COR-L47 (cell line): ENCODE measurements around the gene MYOCD.
"Not testable (repeated sequence)": the region's sequence is repeated elsewhere in the genome, so short reads cannot be mapped to it uniquely, and the experiment has no call there.

Source experiments
- DNase-seq: peaks from one replicate; lab custom pipeline; 2025; lab: John Stamatoyannopoulos, UW

The MYOCD gene, protein sequence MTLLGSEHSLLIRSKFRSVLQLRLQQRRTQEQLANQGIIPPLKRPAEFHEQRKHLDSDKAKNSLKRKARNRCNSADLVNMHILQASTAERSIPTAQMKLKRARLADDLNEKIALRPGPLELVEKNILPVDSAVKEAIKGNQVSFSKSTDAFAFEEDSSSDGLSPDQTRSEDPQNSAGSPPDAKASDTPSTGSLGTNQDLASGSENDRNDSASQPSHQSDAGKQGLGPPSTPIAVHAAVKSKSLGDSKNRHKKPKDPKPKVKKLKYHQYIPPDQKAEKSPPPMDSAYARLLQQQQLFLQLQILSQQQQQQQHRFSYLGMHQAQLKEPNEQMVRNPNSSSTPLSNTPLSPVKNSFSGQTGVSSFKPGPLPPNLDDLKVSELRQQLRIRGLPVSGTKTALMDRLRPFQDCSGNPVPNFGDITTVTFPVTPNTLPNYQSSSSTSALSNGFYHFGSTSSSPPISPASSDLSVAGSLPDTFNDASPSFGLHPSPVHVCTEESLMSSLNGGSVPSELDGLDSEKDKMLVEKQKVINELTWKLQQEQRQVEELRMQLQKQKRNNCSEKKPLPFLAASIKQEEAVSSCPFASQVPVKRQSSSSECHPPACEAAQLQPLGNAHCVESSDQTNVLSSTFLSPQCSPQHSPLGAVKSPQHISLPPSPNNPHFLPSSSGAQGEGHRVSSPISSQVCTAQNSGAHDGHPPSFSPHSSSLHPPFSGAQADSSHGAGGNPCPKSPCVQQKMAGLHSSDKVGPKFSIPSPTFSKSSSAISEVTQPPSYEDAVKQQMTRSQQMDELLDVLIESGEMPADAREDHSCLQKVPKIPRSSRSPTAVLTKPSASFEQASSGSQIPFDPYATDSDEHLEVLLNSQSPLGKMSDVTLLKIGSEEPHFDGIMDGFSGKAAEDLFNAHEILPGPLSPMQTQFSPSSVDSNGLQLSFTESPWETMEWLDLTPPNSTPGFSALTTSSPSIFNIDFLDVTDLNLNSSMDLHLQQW

DNA sequence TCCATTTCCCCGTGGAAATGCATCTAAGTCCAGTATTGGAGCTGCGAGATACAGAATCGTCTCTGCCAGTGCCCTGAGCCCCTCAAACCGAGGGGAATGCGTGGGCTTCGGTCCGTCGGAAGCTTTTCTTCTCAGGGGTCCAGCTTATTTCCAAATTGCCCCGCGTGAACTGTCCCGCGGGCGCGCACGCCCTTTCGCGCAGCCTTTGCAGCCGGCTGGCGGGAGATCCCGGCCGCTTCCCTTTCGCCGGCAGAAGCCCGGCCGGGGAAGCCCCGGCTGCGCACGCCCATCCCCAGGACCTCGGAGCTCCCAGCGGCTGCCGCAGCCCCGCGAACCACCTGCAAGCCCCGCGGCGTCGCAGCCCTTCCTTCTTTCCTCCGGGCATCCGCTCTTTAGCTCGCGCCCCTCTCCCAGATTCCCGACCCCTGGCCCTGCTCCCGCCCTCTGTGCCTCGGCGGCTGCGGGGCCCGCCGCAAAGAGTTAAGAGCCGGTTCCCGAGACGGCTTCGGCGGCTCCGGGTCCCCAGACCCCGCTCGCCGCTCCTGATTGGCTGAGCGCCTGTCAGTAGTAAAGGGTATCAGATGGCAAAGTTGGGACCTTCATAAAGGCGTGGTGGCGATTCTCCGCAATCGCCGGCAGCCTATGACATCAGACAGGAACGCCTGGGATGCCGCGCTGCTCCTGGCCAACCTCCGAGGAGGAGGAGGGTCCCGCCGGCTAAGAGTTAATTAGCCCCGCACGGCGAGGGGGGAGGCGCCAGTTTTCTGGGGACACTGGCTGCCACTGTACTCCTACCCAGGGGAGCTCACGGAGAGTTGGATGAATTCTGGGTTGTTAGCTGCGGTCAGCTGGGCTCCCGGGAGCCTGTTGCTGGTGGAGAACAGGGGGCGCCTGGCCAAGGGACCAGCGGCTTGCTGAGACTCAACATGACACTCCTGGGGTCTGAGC is at the start of gene MYOCD:
Gene MYOCD (plus strand): TSS at position 628 of the 948 bp plus-strand sequence. CDS start 299 bp downstream, at position 927.
- no peak for DNase-seq

DNA sequence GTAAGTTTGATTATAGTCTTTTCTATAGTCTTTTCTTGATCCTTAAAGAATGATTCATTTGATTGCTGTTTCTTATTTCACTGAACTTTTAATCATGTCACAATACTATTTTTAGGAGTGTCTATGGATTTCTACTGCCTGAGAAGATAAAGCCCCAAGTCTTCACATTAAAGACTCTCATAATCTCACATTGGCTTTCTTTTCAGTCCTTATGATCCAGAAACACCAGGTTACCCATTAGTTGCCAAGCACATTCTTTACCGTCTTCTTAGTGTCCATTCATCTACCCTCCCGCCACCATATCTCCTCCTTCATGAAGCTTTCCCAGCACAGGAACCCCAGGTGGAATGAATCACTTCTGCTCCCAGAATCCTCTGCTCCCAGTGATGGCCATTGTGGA is 49.5 kb upstream of the MYOCD start:
- DNase-seq, result no peak

DNA sequence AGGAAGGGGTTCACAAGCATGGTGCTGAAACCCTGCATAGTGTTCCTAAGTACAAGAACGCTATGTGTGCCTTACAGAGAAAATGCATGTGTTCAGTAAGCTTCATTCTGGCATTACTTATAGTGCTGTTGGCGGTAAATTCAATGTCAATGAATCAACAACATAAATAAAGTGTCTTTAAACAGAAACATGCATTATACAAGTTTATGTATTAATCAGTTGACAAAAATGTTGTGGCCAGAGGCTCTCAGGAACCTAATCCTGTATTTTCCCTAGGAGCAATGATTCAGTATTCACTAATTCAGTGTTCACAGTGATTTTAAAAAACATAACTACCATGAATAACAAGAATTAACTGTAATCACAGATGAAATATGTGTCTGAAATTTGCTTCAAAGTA is 47.1 kb upstream of the MYOCD start:
- no peak for DNase-seq

DNA sequence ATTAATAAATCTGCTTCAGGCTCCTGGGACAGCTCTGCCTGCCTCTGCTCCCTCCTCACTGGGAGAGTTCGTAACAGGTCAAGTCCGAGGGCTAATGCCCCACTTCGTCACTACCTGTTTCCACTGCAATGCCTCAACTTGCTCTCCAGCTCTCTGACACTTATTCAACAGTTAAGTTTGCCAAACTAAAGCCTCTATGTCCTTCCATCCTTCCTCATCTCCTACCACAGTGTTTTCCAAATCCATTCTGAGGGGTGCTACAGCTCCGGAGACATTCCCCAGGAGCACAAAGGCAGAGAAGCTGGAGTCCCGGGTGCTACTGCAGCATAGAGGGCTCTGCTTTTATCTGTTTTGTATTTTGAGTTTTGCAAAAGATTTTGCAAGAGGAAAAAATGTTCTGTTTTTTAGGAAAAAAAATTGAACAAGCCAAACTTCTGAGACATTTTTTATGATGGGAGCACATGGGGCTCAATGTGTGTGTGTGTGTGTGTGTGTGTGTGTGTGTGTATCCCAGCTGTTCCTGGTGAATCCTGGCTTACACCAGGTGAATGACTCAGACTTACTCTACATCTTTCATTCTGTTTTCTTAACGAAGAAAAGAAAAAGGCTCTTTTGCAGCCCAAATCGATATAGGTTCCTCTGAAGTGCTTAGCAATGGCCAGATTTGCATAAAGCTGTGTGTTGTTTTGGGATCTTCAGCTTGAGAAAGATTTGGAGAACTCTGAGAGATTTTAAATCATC is 46.1 kb upstream of the MYOCD start:
- no peak for DNase-seq

DNA sequence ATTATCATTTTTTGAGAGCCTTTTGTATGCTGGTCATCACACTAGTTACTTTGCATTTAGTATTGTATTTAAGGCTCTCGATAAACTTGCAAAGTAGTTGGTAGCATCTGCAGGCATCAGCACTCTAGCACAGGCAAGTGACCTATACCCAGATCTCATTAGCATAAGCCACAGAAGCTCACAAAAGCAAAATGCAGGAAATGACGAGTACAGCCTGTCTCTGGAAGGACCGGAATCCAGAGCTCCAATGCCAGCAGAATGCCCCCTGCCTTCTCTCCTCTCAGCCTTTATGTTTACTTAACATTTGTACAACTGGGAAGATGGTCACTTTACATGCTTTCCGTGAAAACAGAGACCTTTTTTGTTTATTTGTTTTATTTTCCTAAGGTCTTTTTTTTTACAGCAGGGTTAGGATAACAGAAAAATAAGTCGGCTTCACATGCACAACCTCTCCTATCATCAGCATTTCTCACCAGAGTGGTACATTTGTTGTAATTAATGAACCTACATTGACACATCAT is 45.4 kb upstream of the MYOCD start:
- DNase-seq, result no peak

DNA sequence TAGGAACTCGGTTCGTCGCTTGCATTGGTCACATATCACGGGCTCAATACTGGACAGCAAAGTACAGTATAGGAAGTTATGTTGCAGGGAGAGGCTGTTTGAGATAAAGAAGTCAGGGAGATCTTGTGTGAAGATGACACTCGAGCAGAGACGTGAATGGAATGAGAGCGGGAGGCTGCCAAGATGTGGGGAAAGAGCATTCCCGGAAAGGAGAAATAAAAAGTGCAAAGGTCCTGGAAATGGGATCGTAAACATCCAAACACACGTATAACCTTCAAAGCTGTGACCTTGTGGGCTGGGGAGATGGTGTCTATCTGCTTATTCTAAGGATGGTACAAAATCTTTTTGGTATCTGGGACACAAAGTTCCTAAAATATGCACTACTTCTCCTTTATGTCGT is 43.0 kb upstream of the MYOCD start:
- no peak for DNase-seq

DNA sequence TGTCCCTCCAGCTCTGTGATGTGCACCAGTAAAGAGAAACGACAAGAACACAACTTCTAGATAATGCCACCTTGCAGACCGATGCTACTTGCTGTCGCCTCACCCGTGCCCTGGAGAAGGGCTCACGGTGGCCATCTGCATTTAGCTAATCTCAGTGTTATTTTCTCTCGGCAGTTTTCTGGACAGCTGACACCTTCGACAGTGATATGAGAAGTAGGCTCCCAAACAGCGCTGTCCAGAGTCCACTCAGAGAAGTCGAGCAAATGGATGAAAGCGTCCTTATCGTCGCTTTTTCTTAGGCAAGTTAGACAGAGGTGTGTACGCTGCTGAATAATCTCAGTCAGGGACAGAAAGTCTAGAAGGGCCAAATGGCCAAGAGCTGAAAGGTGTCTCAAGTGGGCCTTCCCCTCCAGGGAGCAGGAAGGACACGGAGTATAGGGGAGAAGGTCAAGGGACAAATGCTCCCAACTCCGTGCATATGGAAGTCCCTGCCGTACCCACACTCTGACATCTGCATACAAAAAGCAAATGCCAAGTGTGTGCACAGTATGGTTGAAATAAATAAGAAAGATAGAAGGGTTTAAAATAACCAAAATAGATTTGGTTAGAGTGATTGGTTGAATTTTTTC is 42.4 kb upstream of the MYOCD start:
- DNase-seq, result no peak

DNA sequence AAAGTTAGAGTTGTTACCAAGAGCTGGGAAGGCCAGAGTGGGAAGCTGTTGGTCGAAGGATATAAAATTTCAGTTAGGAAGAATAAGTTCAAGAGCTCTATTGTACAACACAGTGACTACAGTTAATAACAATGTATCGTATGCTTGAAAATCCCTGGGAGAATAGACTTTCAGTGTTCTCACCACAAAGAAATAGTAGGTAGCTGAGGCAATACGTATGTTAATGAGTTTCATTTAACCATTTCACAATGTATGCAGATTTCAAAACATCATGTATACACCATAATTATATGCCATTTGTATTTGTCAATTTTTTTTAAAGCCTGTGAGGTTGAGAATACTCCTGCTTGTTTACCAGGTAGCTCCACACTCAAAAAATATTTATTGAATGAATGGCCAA is 41.5 kb upstream of the MYOCD start:
- no peak for DNase-seq

DNA sequence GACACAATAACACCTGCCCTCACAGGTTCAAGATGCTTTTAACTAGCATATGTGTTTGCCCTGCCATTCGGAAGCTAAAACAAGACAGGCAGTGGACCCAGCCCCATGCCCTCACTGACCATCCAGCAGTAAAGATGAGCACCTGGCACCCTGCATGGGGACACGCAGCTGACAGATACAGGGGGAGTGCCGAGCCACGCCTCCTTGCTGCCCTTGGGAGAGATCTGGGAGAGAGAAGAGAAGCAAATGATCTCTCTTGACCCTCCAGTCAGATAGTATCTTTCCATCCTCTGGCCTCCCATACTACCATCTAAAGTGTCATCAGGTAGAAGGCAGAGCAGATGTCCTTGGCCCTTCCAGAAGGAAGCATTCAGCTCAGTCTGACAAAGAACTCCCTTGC is 40.6 kb upstream of the MYOCD start:
- no peak for DNase-seq

DNA sequence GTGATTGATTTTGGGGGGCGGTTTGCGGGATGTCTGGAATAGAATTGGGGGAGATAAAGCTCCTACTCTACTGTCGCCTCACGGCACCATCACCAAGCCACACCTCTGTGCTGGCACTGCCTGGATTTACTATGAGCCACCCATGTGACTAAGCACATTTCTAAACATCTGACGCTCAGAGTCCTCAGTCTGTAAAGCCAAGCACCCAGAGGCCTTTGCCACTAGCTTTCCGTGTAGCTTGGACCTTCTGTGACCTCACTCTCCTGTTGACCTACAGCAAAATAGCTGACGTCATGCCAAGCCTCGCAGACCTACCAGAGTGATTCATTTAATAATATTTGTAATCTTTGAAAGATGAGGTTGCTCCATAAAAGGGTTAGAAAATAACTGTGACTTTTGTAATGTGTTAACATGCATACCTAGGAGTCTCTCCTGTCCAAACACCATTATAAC is 38.5 kb upstream of the MYOCD start:
- DNase-seq, result no peak

DNA sequence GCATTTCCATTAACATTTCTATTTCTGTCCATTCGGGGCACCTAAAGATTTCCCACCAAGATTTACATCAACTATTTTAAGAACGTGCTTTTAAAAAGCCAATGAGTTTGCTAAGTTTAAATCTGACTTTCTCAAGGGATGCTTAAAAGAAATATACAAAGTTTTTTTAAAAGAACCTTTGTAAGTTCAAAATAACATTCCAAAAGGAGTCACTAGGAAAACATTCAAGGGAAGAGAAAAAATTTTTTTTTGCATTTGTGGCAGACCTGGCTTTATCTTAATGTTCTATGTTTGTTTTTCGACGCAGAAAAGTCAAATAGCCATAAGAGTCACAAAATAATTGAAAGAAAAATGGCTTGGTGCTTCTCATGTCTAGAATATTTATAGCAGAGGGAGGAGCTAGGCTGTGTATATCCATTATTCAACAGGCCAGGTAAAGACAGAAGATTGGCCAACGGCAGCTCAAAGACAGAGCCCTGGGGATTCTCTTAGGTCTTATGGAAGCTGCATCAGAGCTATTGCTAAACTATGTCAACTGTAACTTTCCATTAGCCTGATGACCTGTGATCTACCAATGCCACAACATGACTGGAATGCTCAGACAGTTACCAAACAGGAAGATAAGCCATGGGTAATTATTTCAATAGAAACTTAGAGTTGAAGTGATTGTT is 37.8 kb upstream of the MYOCD start:
- DNase-seq, result no peak

DNA sequence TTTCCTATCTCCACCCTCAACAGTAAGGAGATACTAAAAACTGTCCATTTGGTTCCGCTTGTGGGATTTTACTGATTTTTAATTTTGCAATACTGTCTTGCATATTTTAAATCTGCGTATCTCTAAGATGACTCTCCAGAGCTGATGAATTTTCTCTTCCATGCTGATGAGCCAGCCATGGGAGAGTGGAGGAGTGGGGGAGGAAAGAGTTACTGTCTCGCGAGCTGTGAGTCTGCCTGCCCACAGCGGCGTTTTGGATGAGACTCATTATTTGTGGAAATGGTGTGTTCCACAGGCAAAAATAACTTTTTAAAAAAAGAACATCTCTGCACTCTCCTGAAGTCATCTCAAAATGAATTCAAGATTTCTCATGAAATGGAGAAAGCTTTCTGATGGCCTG is 34.6 kb upstream of the MYOCD start:
- no peak for DNase-seq

DNA sequence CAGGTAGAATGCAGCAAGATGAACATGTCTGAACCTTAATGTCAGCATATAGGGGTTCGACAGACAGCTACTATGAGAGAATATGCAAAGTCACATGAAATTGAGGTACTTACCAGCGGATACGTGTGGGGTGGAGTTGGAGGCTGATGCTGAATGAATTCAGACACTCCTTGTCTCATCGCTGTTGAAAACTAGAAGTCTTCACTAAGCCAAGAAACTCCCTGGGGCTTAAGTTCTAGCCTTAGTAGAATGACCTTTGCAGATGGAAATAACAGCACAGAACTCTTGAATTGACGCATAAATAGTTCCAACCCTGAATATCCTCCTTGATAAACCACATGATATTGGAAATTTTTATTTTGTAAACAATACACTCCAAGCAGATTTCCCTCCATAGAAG is 32.9 kb upstream of the MYOCD start:
- no peak for DNase-seq

DNA sequence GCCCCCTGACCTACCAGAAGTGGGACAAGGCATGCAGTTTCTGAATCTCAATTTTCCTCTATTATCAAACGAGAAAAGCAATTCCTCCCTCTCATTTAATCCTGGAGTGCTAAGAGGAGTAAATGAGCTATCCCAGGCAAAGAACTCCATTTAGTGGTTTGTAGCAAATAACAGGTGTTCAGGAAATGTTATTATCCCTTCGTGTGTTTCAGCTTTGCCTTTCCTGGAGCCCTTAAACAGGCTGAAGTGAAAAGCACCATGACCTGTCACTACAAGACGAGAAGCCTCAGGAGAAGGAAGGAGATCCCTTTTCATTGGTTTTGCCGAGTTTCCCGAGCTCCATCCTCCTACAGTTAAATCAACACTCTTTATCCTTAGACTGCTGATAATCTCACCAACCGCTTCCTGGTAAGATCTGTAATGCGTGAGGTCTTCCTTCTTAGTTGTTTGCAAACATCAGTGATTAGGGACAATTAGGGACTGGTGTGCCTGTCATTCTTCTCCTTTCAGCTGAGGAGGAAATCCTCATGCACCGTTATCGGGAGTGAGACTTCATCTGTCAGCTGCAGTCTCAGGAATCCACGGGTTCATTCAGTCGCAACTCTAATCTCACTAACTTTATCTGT is 30.8 kb upstream of the MYOCD start:
- no peak for DNase-seq

DNA sequence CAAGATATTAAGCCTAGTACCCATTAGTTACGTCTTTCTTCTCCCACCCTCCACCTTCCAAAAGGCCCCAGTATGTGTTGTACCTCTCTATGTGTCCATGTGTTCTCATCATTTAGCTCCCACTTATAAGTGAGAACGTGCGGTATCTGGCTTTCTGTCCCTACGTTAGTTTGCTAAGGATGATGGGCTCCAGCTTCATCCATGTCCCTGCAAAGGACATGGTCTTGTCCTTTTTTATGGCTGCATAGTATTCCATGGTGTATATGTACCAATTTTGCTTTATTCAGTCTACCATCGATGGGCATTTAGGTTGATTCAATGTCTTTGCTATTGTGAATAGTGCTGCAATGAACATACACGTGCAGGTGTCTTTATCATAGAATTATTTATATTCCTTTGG is 29.7 kb upstream of the MYOCD start:
- not testable (repeated sequence) for DNase-seq

DNA sequence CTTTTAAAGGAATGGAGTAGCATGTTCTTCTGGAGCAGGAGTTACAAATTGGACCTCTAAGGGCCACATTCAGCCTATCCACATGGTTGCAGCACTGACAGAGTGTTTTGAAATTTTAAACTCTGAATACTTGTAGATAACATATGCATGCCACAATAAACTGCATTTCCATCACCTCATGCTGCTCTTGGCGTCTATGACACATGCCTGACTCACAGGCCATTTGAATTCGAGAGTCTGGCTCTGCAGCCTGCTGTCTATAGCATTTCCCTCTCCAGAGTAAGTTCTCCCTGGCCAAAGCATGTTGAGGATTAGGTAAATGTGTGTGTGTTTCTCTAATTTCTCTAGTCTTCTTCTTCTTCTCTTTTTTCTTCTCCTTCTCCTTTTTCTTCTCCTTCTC is 28.7 kb upstream of the MYOCD start:
- no peak for DNase-seq

DNA sequence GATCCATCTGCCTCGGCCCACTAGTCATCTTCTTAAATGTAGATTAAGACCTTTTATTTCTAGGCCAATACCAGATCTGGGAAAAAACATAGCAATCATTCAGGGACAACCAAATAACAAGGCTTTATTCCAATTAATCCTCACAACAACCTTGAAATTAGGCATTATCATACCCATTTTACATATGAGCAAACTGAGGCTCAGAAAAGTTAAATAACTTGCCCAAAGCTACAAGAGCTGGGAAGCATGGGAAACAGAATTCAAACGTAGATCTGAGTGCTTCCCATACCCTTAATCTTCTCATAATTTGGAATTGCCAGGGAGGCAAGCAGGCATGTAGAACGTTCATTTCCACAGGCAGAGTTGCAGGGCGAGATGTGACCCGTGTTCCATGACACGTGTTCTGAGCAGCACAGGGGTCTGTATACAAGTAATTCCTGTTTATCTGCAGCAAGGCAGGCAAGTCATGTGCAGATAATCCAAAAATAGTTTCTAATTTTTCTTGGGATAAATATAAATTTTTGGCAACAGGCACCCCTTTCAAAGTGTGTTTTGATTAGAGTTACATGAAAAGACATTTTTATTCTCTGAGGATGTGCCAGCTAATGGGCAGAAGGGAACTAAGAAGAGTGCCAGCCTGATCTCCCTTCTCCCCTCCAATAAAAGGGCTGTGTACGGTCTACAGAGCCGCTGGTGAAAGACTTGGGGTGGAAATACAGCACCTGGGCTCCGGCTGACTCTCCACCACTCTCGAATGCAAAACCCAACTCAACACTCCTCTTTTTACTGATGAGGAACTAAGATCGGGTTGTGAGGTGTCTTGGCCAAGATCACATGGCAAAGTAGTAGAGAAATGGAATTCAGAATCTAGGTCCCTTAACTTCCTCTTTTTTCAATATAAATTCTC is 27.7 kb upstream of the MYOCD start:
- no peak for DNase-seq

DNA sequence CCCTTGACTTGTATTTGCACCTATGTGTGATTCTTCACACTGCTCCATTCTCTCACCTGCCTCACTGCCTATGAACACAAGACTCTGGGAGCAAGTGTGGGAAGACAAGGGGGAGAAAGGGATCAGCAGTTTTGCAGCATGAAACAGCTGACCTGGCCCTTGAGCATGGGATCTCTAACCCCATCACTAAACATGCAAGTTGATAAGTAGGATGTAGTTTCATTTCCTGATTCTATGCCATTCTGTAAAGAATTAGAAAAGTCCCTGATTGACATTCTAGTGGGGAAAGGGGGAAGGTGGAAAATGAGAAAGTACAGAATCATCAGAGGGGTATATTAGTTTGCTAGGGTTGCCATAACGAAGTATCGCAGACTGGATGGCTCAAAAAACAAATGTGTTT is 25.3 kb upstream of the MYOCD start:
- no peak for DNase-seq
